HG02884 (cell line): Measurements from ENCODE around the gene ANOS1.

Experiments used
- ATAC-seq: cut with Tn5 transposase; IDR thresholded peaks from one replicate; pipeline ENCODE4 v1.9.1; 2021; ENCODE audit warnings: mild to moderate bottlenecking, moderate library complexity; ENCODE audit not compliant: unreplicated experiment

ANOS1 gene

DNA sequence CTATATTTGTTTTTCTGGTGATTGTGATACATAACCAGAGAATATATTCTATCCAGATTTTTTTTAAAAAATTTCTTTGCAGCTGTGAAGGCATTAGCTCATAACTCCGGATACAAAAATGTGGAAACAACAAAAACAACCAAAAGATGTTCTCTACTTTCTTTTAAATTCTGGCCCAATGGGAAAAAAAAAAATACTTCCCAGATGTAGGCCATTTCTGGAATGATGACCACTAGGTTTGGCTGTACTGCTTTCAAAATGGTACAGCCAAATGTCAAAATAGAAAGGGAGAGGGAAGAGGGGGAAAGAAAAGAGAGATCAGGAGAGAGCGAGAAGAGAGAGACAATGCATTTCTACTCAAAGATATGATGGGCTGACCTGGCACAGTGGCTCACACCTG is 14.6 kb downstream of the ANOS1 start:
- no peak for ATAC-seq

DNA sequence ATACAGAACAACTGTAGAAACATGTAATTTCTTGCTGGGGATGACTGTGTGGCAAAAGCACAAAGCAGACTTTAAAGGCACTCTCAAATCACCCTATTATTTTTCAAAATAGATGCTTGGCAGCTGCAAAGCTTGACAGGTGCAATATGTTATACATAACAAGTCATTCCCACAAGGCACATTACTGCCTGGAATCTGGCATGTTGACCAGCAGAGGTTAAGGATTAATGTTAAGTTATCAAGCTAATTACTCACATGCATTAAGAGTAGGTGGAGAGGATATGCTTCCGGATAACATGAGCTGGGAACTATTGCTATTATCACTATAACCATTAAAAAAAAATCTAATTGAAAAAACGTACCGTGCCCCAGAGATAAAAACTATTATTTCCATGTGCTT is 17.8 kb downstream of the ANOS1 start:
- ATAC-seq: no peak

DNA sequence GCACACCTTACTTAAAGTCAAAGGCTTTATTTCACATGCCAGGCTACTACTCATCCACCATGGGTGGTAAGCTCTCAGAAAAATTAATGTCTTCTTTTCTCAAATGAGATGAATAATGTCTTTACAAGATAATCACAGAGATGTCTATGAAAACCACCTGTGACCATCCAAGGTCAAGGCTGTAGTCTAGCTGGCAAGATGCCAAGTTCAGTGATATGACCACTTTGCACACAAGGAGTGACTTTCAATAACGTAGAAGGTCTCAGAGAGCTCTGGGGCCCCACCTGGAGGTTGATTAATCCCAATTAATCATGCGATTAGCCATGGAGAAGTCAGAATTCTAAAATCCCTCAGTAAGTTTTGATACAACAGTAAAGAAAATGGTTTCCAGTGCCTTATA is 20.5 kb downstream of the ANOS1 start:
- ATAC-seq: no peak

DNA sequence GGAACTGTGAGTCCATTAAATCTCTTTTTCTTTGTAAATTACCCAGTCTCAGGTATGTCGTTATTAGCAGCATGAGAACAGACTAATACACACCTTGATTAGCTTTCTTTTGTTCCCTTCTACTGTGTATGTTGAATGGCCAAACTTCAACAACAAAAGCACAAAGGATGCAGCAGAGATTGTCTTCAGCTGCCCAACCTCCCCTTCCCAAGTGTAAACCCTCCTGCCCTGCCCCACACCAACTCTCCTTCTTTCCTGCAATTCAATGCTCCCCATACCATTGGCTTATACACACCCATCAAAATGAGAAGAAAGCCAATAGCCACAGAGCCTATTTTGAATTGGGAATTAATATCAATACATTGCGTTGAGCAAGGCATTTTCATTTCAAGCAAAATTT is 27.8 kb downstream of the ANOS1 start:
- no peak for ATAC-seq

DNA sequence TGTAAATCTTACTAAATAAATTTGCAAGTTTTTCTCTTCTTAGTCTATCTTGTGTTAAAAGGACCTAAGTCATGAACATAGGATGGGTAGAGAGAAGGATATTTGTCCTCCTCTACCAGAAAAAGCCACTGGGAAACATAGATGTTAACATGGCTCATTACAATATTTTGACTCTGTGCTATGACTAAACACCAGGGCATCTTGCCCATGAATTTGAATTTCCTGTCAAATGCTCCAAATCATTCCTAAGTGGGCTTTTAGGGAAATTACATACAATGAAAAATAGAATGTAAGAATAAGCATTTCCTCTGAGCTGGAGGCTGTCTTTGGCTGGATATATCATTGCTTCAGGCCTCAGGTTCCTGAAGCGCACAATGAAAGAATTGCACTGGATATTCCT is 39.1 kb downstream of the ANOS1 start:
- ATAC-seq: no peak

DNA sequence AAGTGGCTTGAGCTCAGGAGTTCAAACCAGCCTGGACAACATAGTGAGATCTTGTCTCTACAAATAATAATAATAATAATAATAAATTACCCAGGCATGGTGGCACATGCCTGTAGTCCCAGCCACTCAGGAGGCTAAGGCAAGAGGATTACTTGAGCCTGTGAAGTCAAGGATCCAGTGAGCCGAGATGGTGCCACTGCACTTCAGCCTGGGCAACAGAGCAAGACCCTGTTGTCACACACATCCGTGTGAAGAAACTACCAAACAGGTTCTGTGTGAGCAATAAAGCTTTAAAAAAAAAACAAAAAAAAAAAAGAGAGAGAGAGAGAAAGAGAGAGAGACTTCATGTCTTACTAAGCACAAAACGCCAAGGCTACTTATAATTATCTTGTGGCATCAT is 42.5 kb downstream of the ANOS1 start:
- no peak for ATAC-seq

DNA sequence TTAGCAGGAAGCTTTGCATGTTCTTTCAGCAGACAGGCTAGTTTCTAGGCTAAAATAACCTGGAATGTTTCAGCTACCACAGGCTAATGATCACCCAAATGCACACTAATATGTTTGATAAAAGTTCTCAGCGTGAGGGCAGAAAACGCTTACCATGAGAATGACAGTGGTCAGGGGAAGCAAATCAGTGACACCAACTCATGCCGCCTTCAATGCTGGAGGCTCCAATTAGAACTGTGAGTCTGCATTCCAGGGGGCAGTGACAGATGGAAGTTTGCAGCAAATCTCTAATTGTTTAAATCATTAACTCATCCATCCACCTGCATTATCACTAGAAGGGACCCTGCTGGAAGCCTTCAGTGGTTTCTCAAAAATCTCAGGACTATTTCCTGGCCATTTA is 43.2 kb downstream of the ANOS1 start:
- ATAC-seq: no peak

DNA sequence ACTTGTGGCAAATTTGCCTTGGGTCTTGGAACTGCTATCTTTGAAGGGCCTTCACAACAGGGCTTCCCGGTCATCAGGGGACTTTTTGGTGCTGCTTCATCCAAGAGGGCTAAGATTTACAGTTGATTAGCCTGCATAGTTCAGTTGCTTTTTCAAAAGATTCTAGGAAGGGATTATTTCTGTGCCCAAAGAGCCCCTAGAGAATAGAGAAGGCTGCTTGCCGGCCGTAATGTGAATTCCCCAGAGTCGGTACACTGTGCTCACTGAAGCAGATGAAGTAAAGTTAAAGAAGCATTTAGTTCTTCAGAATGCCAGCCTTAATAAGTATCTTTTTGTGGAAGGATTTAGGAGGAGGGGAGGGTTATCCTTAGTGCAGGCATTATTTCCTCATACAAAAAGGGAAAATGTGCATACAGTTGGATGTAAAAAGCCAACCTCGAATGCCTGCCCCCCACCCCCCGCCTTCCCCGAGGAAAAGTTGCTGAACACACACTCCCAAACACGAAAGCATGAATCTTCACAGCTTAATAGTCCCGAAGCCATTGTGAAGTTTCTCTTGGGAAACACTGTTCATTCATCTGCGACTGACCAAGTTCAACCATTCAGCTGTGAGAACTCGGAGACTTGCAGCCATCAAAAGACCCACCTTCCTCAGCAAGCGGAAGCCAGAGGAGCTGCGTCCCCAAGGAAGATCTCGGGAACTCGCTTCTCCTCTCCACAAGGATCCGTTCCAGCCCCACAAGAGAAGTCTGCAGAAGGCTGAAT is 47.6 kb downstream of the ANOS1 start:
- ATAC-seq: no peak

DNA sequence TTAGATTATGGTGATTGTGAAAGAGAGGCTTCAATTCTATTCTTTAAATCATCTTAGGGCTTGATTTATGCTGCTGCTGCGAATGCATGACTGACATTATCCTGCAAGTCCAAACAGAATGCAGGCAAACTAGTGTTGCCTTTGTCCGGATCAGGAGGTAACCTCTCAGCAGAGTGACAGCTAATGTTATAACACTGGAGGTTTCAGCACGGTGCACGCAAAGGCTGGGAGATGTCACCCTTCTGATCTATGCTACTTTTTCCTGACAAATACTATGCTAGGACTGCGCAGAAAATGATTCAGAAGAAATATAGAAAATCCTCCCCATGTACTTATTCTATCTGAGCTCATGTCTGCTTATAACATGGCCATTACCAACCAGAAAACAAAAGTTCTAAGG is 48.2 kb downstream of the ANOS1 start:
- no peak for ATAC-seq

DNA sequence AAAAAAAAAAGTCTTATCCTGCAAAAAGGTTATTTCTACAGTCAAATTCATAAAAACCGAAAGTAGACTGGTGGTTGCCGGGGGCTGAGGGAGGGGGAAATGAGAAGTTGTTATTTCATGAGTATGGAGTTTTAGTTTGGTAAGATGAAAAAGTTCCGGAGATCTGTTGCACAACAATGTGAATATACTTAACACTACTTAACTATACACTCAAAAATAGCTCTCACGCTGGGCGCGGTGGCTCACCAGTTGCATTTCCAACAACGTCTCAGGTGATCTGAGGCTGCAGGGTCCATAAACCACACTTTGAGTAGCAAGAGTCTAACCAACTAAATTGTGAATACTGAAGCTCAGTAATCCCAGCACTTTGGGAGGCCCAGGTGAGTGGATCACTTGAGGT is 52.4 kb downstream of the ANOS1 start:
- no peak for ATAC-seq

DNA sequence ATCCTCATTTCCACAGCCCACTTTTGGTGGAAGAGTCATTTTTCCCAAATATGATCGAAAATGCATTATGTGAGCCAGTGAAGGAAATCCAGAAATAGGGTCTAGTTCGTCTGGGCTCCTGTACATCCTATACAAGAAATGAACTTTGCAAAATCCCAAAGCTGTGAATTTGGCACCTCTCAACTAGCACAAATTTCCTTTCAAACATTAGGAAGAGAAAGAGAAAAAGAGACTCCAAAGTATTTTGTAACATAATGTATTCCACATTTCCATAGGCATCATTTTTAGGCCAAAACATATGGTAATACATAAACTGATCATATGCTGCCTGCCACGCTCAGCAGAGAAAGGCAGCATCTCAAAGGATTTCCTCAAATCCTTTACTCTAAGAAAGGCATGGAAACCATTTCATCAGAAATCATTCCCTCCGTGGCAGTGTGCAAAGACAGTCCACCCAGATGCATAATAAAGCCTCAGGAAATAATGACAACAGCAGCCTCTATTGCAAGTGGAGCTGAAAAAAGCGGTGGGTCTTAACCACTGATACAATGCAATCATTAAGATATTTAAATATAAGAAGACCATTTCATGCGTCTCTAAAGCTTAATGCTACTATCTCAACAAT is 56.8 kb downstream of the ANOS1 start:
- ATAC-seq: no peak

DNA sequence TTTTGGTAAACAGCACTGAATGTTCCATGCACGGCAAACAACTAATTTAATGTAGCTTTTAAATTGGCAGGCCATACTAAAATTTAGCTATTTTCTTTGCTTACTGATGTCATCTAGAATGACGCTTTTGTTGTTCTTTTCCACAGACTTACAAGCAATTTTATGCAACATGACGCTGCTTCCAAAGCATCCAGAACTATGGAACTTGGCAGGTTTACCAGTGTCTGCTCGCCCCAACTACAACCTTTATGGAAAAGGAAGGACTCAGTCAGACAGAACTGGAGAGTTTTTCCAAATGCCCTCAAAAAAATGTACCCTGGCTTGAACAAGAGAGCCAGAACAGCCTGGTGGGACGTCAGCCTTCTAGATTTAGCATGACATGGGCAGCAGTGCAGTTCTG is 58.7 kb downstream of the ANOS1 start:
- no peak for ATAC-seq

DNA sequence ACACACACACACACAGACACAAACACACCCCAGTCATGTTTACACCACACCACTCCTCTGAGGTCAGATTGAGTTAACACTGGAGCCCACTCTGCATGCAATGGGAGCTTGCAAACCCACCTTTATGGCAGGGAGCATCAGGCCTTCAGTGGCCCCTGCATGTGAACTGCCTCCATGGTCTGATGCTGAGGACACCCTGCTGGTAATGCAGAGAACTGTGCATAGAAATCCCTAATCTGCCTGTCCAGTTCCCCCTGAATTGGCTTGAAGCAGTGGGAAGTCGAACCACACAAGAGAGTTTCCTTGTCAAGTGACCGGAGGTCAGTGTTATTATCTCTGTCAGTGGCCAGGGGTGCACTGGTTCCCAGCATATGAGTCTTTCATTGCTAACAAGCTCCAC is 59.8 kb downstream of the ANOS1 start:
- ATAC-seq: no peak

DNA sequence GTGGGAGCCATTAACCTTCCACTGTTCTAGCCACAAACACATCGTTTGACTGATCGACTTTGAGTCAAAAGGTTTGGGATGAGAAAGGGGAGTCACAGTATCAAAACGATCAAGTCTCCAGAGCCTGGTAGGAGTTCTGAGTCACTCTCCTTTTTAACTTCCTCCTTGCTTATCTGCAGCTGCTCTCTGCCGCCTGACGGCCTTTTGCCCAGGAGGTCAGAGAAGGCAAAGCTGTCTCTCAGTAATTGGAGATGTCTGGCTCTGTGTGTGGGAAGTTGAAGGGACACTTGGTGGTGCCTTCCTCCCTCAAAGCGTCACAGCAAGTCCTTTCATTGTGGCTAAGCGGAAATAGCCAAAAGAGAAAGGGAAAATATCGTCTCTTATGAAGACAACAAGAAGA is 63.1 kb downstream of the ANOS1 start:
- ATAC-seq: no peak

DNA sequence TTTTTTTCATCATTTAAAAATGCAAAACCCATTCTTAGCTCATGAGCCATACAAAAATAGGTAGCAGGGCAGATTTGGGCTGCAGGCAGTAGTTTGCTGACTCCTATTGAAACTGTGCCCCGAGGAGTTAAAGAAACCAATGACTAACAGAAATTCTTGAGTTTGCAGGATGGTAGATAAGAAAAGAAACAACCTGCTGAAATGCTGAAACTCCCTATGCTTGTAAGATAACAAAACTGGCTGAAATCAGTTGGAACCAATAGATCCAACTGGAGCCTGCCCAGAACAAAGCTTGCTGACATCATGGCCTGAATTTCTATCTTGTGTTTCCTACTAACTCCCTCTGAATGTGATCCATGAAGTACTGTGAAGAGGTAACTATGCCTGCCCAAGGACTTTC is 68.6 kb downstream of the ANOS1 start:
- ATAC-seq: no peak

DNA sequence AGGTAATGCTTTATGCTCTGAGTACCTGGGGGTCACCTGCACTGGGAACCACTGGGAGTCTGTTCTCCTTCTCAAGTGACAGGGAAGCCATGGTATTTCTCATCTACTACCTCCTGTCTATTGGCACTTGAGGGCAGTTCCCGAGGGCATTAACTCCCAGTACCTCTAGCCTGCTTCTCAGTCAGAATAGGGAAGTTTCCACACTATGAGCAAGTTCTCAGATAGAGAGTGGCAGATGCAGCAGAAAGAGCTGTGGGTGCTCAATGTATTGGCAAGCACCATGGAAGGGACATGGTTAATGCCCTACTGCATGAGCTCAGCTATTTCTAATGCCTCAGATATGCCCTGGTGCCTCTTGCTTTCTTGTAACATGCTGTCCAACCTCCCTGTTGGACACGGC is 74.1 kb downstream of the ANOS1 start:
- ATAC-seq: no peak

DNA sequence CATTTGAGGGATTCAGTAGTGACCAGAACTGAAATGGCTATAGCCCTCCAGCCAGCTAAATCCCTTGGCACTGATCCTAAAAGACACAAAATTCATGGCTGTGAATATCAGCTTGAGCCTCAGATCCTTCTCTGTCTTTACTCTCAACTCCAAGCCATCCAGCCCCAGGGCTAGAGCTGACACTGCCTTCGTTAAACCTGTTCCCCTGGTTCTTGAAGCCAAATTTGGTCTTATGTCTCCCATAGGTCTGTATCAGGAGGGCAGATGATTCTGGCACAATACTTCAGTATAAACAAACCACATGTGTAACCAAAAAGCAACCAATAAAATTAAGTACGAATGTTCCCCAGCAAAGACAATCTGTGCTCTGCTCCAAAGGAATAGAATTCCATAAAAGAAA is 78.0 kb downstream of the ANOS1 start:
- no peak for ATAC-seq

DNA sequence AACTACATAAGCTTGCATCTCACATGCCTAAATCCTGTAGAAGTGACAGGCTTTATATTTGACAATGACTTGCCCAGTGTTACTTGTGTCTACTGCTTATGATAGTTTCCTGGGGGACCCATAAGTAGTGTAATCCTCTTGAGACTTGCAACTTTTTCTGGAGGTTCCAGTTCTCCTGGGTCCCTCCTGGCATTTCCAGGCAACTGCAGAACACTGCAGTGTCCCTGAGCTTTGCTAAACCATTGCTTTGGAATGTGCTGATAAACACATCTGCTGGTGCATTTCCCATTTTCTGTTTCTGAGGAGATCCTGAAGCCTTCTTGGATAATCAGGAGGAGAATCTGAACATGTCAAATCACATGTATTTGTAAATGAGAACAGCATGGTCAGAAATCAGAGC is 82.0 kb downstream of the ANOS1 start:
- ATAC-seq: no peak

DNA sequence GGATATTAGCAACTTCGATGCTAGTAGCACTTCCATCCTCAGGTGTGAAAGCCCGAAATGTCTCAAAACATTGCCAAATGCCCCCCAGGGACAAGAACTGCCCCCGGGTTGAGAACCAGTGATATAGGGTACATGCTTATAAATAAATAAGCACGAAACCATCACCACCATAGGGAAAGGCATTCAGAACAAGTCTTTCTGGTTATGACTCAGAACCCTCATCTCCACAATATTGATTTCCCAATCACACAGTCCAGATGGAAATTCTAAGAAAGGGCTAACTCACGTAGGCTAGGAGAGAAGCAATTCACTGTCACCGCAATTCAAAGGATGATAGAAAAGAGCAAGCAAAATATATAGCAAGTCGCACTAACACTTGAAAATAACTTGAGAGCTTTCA is 84.8 kb downstream of the ANOS1 start:
- ATAC-seq: no peak

DNA sequence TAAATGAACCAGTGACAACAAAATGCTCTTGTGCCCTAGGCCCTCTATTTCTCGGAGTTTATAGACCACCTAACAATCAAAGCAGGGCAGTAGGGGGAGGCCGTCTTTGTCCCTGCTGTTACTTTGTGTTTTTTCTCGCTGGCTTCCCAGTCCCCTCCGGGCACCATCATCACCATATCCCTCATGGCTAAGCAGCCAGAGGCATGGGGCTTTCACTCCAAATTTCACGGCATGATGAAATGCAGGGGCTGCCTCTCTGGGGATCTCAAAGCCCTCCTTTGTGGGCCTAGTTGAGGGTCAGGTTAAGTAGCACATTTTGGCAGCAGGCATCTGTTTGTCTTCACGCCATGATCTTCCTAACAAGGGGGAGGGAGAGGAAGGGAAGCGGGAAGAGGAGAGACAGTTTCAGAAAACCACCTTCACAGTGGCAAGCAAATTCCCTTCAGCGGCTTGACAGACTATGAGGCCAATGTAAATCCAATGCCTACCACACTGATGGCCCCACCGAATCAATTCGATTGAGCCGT is 91.9 kb downstream of the ANOS1 start:
- no peak for ATAC-seq

DNA sequence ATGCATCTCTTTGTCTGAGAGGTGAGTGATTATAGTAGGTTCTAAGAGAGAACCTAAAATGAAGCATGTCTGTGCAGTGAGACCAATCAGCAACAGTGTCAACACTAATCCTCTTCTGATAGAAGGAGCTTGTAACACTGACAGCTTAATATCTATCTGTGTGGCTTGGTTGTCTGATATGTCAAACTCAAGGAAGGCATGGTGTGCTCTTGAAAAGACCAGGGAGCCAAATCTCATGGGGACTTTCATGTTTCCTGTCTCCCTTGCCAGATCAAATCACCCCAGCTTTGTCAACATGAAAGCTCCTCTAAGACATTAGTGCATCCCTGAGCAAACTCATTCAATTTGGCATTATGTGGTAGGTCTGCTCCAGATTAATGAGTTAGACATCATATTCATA is 95.4 kb downstream of the ANOS1 start:
- ATAC-seq: no peak

DNA sequence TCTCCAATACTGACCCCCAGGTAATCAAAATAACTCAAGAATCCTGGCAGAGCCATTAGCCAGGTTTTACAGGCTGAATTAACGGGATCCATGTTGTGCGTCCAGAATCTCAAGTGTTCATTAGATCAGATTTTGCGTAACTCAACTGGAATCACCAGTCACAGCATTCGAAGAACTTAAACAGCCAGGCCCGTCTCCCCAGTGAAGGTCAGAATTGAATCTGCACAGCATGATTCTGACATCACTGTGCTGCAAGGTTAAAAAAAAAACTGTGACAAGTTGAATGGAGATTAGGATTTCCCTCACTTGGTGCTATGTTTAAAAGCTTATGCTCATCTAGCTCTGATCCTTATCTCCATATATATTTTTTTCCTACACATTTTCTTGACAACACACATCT is 96.1 kb downstream of the ANOS1 start:
- no peak for ATAC-seq

DNA sequence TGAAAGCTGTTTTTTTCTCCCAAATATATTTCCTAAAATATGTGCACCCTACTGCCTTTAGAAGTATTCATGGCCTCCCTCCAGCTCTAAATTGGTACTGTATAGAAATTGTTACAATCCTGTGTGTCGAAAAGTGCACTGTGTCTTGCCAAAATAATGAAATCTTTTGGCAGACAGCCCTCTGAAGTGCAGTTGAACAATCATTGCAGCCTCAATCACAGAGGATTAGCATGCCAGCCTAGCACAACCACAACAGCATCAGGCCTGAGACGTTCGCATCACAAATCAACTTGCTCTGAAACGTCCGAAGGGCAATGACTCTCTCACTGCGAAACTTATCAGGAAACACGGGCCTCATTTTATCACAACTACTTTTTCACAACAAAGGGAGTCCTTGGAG is 99.0 kb downstream of the ANOS1 start:
- ATAC-seq: no peak
